HepG2 (cell line): ENCODE data around the gene TSSK2. TPM values are rescaled to one million over a fixed set of nuclear protein-coding genes. Genes with fewer than 3 reads are reported as not detected.

ENCODE experiments used
- ATAC-seq: fragments of 200-7000 bp; cut with Tn5 transposase; 3 replicates; pipeline ENCODE4 v1.9.1; 2020; ENCODE audit warnings: mild to moderate bottlenecking, moderate library complexity
- BruUV-seq: library from RNA; stranded (reverse); fragments of 400-500 nt; replicated peaks from 2 replicates; lab custom pipeline; 2021; lab: Mats Ljungman, UMichigan
- CTCF ChIA-PET: fragments of 300-600 bp; formaldehyde crosslinking; extraction: SDS; loops from one replicate; lab custom pipeline; 2021; ENCODE audit warnings: low total read pairs, inconsistent platforms, low intra/inter-chr PET ratio; lab: Yijun Ruan, JAX
- POLR2A ChIA-PET: fragments of 350-600 bp; sonication (Branson Sonifier 250); formaldehyde crosslinking; loops from one replicate; lab custom pipeline; 2020; ENCODE audit warnings: antibody characterized with exemption, inconsistent platforms; lab: Yijun Ruan, JAX
- DNase-seq: peaks from one replicate; pipeline ENCODE4 v3.0.0-alpha.2; 2015; ENCODE audit warnings: low spot score
- FAIRE-seq: peaks from 3 replicates; lab custom pipeline; 2011; peaks lifted over from hg19 to GRCh38; lab: Jason Lieb, UNC
- H2AFZ ChIP-seq: one replicate; pipeline ENCODE4 v1.6.1; 2011; ENCODE audit warnings: low read length, inconsistent platforms
- H3K27ac ChIP-seq: fragments of 300-600 bp; 3 replicates; pipeline ENCODE4 v1.8.0; 2011; ENCODE audit warnings: mixed run types, mild to moderate bottlenecking, mixed read lengths, low read length, inconsistent platforms; ENCODE audit not compliant: insufficient read depth; ENCODE audit errors: extremely low read length
- H3K27me3 ChIP-seq, 2 experiments: fragments of 200-600 bp in 1 of 2; 2 replicates in 1 of 2; 3 replicates in 1 of 2; pipeline versions ENCODE4 v1.6.0 to v1.8.0; 2011; ENCODE audit warnings: low read length in 2 of 2, mild to moderate bottlenecking in 2 of 2, moderate library complexity in 2 of 2, inconsistent platforms in 1 of 2; ENCODE audit not compliant: insufficient read depth in 2 of 2, control insufficient read depth in 1 of 2
- H3K36me3 ChIP-seq, 2 experiments: fragments of 200-600 bp in 1 of 2; replicated peaks in 1 of 2; 2 replicates in 1 of 2; 3 replicates in 1 of 2; pipeline versions ENCODE4 v1.5.1 to v1.8.0; 2011; ENCODE audit warnings: low read length in 2 of 2, inconsistent platforms in 1 of 2; ENCODE audit not compliant: insufficient read depth in 2 of 2, control insufficient read depth in 1 of 2
- H3K4me1 ChIP-seq: 2 replicates; pipeline ENCODE4 v1.5.1; 2012; ENCODE audit warnings: low read length, inconsistent platforms; ENCODE audit not compliant: insufficient read depth
- H3K4me2 ChIP-seq: 2 replicates; pipeline ENCODE4 v1.6.0; 2011; ENCODE audit warnings: low read depth, low read length, inconsistent platforms
- H3K4me3 ChIP-seq, 3 experiments: fragments of 200-600 bp in 1 of 3; sonication (generic), shearing (Covaris generic) in 1 of 3; replicated peaks in 1 of 3; 2 replicates each; pipeline ENCODE4 v1.5.1; 2011 to 2016; ENCODE audit warnings: low read length in 3 of 3, inconsistent platforms in 2 of 3, low read depth in 2 of 3, mild to moderate bottlenecking in 2 of 3, control low read depth in 1 of 3, mixed read lengths in 1 of 3; ENCODE audit not compliant: insufficient read depth in 1 of 3
- H3K79me2 ChIP-seq: one replicate; pipeline ENCODE4 v1.6.1; 2011; ENCODE audit warnings: low read length, inconsistent platforms; ENCODE audit not compliant: insufficient read depth
- H3K9ac ChIP-seq: 2 replicates; pipeline ENCODE4 v1.6.0; 2011; ENCODE audit warnings: mild to moderate bottlenecking, low read depth, low read length, inconsistent platforms; ENCODE audit not compliant: insufficient read depth
- H3K9me3 ChIP-seq: 2 replicates; pipeline ENCODE4 v1.5.1; 2012; ENCODE audit warnings: mild to moderate bottlenecking, low read length
- H4K20me1 ChIP-seq: 2 replicates; pipeline ENCODE4 v1.6.0; 2011; ENCODE audit warnings: inconsistent platforms, mild to moderate bottlenecking, low read length, moderate library complexity; ENCODE audit not compliant: insufficient read depth
- CENPT ChIP-seq: sonication (generic); formaldehyde crosslinking; IDR thresholded peaks from 2 replicates; pipeline ENCODE4 v1.8.0; 2022; ENCODE audit warnings: low read depth, mild to moderate bottlenecking, moderate library complexity, missing genetic modification reagents
- DNMT3B ChIP-seq: conservative IDR thresholded peaks from 2 replicates; pipeline ENCODE4 v1.6.1; 2016; ENCODE audit warnings: missing biosample characterization, control low read depth
- HDAC1 ChIP-seq: sonication (generic); formaldehyde crosslinking; IDR thresholded peaks from 2 replicates; pipeline ENCODE4 v1.5.1; 2020; ENCODE audit warnings: mild to moderate bottlenecking, missing genetic modification reagents
- JUNB ChIP-seq: sonication (generic); formaldehyde crosslinking; IDR thresholded peaks from 2 replicates; pipeline ENCODE4 v1.8.0; 2022; ENCODE audit warnings: missing genetic modification reagents, mild to moderate bottlenecking, borderline replicate concordance
- PRMT3 ChIP-seq: sonication (generic); formaldehyde crosslinking; IDR thresholded peaks from 2 replicates; pipeline ENCODE4 v1.8.1; 2022; ENCODE audit warnings: low read depth, mild to moderate bottlenecking, moderate library complexity, missing genetic modification reagents, borderline replicate concordance
- ZBTB2 ChIP-seq: sonication (generic); formaldehyde crosslinking; IDR thresholded peaks from 2 replicates; pipeline ENCODE4 v1.8.0; 2022; ENCODE audit warnings: low read depth, missing genetic modification reagents
- ZBTB26 ChIP-seq: IDR thresholded peaks from 2 replicates; pipeline ENCODE4 v1.6.1; 2016; ENCODE audit warnings: missing compliant biosample characterization, missing genetic modification reagents, borderline replicate concordance
- ZBTB44 ChIP-seq: sonication (generic); formaldehyde crosslinking; IDR thresholded peaks from 2 replicates; pipeline ENCODE4 v1.4.0; 2020; ENCODE audit warnings: missing genetic modification reagents
- ZNF20 ChIP-seq: sonication (generic); formaldehyde crosslinking; IDR thresholded peaks from 2 replicates; pipeline ENCODE4 v1.4.0; 2020; ENCODE audit warnings: mild to moderate bottlenecking, moderate library complexity, missing genetic modification reagents
- ZNF263 ChIP-seq: sonication (generic); formaldehyde crosslinking; IDR thresholded peaks from 2 replicates; pipeline ENCODE4 v1.4.0; 2020; ENCODE audit warnings: missing genetic modification reagents
- ZNF574 ChIP-seq: sonication (generic); formaldehyde crosslinking; IDR thresholded peaks from 2 replicates; pipeline ENCODE4 v1.4.0; 2020; ENCODE audit warnings: missing genetic modification reagents
- ZNF724P ChIP-seq: sonication (generic); formaldehyde crosslinking; IDR thresholded peaks from 2 replicates; pipeline ENCODE4 v1.8.0; 2022; ENCODE audit warnings: missing genetic modification reagents, borderline replicate concordance
- ZSCAN25 ChIP-seq: sonication (generic); formaldehyde crosslinking; IDR thresholded peaks from 2 replicates; pipeline ENCODE4 v1.8.0; 2022; ENCODE audit warnings: mild to moderate bottlenecking, missing genetic modification reagents
- WGBS: methylation state at CpG from one replicate; pipeline ENCODE4 v1.1.6; 2017; ENCODE audit warnings: low lambda C conversion rate; 5-methylcytosine and 5-hydroxymethylcytosine counted together
- in situ Hi-C: cut with HindIII; loops from 2 replicates; pipeline ENCODE4 v1.10.0; 2017; ENCODE audit warnings: low pct_unique_long_range_greater_than_20kb; ENCODE audit not compliant: extremely low pct_ligation_motif_present
- intact Hi-C: fragments of 100-400 bp; cut with micrococcal nuclease; formaldehyde crosslinking; loops from one replicate; pipeline ENCODE4 v1.10.0; 2022; ENCODE audit not compliant: unreplicated experiment
- polyA plus RNA-seq, 8 experiments: library from polyadenylated mRNA; depleted of rRNA in 3 of 8; stranded (reverse) in 7 of 8; unstranded in 1 of 8; fragments of >200 nt; fragmentation: Illumina TruSeq in 4 of 8; extraction: Trizol in 4 of 8; gene quantifications; 2 replicates each; pipeline versions ENCODE4 v1.2.1 to v1.2.3, GENCODE V29; 2011 to 2016; ENCODE audit warnings: low read depth in 4 of 8, missing spikeins in 1 of 8, mixed read lengths in 1 of 8; ENCODE audit not compliant: insufficient read depth in 1 of 8
- total RNA-seq, 5 experiments: library from RNA; depleted of rRNA; stranded (reverse); fragments of >200 nt; fragmentation: Illumina TruSeq; extraction: Trizol; gene quantifications; 2 replicates each; pipeline ENCODE4 v1.2.3, GENCODE V29; 2016; ENCODE audit warnings: low read depth in 1 of 5
- TF ChIP-seq, protein P1 (sequence below): sonication (generic); formaldehyde crosslinking; IDR thresholded peaks from 2 replicates; pipeline ENCODE4 v1.4.0; 2020; ENCODE audit warnings: missing genetic modification reagents

Gene TSSK2
- total and polyA plus RNA-seq, 2 of the 13 experiments (the other 11 are each of a cell fraction or from before 2014, with no cell fraction given): not detected

DNA sequence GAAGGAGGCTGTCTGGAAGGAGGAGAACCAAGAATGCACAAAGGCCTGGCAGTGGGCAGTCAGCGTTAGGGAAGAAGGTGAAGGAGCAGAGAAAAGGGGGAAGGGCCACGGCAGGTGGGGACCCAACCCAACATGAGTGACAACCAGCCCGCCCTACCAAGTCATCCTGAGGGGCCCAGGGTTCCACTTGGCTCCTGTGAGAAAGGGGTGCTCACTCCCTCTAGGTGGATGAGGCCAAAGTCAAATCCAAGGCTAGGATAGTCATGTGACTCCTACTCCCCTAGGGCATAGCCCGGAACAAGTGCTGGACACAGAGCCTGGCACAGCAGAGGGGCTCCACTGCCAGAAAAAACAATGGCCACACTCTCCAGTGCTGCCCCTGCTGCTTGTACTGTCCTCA, 6.7 kb upstream of the TSSK2 start (continued):
- TF ChIP-seq ZBTB44 (no peak), ZNF724P (no peak), PRMT3 (CRISPR knock-in tag) (no peak), JUNB (no peak), ZBTB26 (CRISPR knock-in tag) (no peak), ZNF20 (CRISPR knock-in tag) (no peak)
- TF ChIP-seq, protein P1, sequence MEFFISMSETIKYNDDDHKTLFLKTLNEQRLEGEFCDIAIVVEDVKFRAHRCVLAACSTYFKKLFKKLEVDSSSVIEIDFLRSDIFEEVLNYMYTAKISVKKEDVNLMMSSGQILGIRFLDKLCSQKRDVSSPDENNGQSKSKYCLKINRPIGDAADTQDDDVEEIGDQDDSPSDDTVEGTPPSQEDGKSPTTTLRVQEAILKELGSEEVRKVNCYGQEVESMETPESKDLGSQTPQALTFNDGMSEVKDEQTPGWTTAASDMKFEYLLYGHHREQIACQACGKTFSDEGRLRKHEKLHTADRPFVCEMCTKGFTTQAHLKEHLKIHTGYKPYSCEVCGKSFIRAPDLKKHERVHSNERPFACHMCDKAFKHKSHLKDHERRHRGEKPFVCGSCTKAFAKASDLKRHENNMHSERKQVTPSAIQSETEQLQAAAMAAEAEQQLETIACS (CRISPR knock-in tag): no peak

- Histone ChIP-seq H3K27ac (no peak overlapping the region), H3K4me2 (no peak overlapping the region), H3K9ac (no peak overlapping the region), H3K4me3 (no peak overlapping the region), H2AFZ (no peak overlapping the region), H3K4me1 (peaks cover 49% of the 10 kb centered on the region), H3K9me3 (no peaks in the 10 kb centered on the region), H4K20me1 (peaks cover 15% of the 10 kb centered on the region; the same call in 1 of the 2 replicates), H3K27me3 (peaks cover 3 to 46% of the 10 kb centered on the region in 2 experiments; a peak in 4 of 5 replicates), H3K79me2 (peaks cover 18% of the 10 kb centered on the region), H3K36me3 (no peaks in the 10 kb centered on the region; a peak in 1 of 5 replicates)
- WGBS: 86% methylated on average over 5 of the region's 11 CpGs
- in situ Hi-C loops (no loop called here), intact Hi-C loops (no loop called here)
- FAIRE-seq (no peak), ATAC-seq (no peak), DNase-seq (no peak)
- ChIA-PET CTCF (no interaction called here), POLR2A (no interaction called here)
- no TSS peak for BruUV-seq
- TF ChIP-seq CENPT (CRISPR knock-in tag) (no peak), HDAC1 (CRISPR knock-in tag) (no peak), ZSCAN25 (CRISPR knock-in tag) (no peak), ZNF263 (CRISPR knock-in tag) (no peak), DNMT3B (CRISPR knock-in tag) (no peak), ZBTB2 (CRISPR knock-in tag) (no peak), ZNF574 (CRISPR knock-in tag) (no peak)
Observed at GRCh38 chr22:19125011-19125410, 6.1 kb upstream of the TSSK2 start.
